Measurements from ENCODE around the gene CCDC117.

The CCDC117 gene

DNA sequence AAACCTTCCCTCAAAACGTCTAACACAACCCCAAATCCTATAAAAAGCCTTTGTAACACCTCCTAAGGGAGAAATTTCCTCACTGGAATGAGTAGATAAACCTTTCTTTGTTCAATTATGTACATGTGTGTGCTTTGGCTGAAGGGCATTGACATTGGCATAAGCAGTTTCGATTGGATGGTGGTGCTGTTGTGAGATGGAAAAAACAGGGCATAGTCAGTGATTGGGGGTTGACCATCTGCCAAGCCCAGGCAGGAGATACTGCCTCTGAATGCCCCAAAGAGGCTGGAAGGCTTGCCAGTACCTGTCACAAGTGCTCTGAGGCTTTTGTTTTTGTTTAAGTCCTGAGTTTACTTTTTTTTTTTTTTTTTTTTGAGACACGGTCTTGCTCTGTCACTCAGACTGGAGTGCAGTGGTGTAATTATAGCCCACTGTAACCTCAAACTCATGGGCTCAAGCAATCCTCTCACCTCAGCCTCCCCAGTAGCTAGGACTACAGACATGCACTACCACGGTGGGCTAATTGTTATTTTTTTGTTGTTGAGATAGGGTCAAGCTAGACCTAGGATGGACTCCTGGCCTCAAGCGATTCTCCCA is 1.2 kb upstream of the CCDC117 start:
- no peak for DNase-seq

DNA sequence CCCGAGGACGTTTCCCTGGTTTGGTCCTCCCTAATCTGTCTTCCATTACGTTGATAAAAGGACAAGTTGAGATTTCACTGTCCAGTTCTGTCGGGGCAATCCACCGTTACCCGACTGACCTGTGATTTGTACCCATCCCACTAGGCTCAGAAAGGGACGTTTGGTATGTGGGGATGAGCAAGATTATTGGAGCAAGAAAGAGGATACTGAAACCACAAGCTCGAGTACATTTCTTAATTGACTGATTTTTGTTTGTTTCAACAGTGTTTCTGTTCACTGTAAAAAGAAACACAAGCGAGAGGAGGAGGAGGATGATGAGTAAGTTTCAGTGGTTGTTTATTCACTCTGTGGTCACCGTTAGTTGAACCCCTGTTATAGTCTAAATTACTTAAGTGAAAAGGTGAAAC is 969 bp downstream of the CCDC117 start:
- DNase-seq: no peak

DNA sequence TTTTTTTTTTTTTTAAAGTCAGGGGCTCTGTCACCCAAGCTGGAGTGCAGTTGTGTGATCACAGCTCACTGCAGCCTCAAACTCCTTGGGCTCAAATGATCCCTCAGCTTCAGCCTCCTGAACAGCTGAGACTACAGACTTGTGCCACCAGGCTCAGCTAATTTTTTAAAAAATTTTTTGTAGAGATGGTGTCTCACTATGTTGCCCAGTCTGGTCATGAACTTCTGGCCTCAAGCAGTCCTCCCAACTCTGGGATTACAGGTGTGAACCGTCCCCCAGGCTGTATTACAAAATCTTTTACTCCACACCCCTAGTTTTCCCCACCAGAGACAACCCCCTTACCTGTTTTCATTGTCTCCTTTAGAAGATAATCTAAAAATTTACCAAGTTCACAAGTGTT is 1.9 kb downstream of the CCDC117 start:
- DNase-seq: no peak

DNA sequence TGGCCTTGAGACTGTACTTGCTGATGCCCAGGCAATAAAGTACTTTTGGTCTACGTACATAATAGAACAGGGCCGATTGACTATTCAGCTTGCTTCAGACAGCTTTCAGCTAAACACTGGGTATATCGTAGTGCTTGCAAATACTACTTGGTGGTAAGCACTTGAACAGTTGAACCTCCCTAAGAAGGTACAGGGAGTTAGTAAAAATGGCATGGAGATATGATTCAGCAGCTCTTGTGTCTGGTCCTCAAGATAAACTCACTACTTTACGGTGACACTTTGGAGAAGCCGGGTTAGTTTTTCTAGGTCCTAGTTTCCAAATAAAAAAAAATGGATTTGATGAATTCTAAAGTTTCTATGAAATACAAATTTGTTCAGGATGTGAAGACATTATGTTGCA is 7.3 kb downstream of the CCDC117 start:
- DNase-seq: no peak

DNA sequence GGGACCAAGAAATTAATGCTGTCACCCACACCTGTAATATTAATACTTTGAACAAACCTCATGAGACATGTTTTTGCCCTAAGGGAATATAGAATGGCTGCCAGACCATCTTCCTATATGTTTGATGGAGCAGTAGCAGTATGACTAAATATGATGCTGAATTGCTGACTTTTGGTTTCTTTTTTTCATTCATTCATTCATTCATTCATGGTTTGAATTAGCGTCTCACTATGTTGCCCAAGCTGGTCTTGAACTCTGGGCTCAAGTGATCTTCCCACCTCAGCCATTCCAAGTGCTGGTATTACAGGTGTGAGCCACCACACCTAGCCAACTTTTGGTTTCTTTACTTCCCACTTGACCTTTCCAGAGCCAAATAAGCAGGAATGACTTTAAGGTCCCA is 7.8 kb downstream of the CCDC117 start:
- no peak for DNase-seq

DNA sequence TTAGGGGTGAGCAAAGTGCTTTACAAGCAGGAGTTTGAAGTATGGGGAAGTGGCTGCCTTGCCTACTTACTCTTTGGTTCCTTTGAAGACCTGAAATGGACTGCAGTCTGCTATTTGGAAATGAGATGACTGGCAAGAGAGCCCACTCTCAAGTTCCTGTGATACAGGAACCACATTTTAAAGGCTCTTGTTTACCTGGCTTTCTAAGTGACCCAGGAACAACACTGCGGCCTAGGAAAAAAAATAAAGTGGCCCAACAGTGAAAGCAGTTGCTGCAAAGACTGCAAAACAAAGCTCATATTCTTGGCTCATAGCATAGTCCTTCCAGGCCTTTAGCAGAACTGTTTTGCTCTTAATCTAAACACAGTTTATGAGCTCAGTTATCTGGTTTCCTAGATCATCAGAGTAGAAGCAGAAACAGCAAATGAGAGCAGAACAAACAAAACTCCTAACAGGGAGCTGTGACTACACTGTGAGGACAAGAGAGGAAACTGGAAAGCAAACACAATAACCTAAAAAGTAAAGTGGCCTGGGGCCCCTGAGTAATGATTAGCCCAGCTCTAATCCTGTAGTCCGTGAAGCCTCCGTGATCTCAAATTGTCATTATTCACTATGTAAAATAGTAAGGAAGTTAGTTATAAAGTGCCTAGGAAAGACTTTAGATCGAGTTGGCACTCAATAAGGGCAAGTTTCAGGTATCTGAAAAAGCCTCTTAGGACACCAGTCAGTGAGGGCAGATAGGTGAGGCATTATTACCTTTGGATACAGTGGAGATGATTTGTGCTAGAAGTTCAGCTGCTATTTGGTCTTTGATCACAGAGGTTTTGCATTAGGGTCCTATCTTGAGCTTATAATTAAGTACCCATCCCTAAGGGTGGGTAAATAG is 11.5 kb downstream of the CCDC117 start:
- no peak for DNase-seq

DNA sequence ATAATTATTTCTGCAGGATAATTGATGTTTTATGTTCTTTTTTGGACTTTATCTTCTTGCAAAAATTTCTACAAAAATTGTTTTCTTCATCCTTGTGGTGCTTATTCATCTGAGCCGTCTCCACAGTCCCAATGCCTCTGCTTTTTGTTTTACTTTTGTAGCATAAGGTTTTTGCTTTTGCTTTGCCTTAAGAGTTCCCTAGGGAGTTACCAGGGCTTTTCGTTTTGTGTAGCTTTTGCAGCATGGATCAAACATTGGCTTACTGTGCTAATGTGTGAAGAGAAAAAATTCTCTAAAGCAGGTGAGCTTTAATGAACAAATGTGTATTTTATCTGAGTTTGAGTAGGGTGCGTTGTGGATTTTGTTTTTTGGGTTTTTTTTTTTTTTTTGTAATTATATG is 16.1 kb downstream of the CCDC117 start:
- DNase-seq: no peak

DNA sequence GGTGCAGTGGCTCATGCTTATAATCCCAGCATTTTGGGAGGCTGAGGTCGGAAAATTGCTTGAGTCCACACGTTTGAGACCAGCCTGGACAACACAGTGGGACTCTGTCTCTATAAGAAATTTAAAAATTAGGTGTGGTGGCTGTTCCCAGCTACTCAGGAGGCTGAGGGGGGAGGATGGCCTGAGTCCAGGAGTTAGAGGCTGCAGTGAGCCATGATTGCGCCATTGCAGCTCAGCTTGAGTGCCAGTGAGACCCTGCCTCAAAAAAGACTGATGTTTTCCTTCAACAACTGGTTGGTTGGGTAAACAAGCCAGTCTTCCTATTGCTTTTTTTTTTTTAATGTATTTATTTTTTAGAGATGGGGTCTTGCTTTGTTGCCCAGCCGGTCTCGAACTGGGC is 18.6 kb downstream of the CCDC117 start:
- DNase-seq: no peak

DNA sequence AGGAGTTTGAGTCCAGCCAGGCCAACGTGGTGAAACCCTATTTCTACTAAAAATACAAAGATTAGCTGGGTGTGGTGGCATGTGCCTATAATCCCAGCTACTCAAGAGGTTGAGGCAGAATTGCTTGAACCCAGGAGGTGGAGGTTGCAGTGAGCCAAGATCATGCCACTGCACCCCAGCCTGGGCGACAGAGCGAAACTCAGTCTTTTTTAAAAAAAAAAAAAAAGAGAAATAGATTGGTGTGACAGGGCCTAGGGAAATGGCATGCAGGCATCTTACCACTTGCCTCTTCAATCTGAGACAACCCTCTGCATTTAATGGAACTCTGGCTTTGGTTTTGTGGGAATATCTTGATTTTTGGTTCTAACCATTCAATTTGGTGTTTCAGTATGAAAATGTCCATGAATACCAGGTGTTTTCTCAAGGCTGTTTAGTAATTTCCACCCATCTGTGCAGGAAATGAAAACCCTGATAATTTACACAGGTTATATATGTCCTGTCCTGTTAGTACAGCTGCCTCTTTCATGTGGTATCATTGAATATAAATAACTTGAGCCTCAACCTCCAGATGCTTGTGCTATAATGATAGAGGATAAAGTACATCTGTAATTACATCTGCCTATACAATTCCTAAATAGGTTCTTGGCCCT is 19.5 kb downstream of the CCDC117 start:
- no peak for DNase-seq

DNA sequence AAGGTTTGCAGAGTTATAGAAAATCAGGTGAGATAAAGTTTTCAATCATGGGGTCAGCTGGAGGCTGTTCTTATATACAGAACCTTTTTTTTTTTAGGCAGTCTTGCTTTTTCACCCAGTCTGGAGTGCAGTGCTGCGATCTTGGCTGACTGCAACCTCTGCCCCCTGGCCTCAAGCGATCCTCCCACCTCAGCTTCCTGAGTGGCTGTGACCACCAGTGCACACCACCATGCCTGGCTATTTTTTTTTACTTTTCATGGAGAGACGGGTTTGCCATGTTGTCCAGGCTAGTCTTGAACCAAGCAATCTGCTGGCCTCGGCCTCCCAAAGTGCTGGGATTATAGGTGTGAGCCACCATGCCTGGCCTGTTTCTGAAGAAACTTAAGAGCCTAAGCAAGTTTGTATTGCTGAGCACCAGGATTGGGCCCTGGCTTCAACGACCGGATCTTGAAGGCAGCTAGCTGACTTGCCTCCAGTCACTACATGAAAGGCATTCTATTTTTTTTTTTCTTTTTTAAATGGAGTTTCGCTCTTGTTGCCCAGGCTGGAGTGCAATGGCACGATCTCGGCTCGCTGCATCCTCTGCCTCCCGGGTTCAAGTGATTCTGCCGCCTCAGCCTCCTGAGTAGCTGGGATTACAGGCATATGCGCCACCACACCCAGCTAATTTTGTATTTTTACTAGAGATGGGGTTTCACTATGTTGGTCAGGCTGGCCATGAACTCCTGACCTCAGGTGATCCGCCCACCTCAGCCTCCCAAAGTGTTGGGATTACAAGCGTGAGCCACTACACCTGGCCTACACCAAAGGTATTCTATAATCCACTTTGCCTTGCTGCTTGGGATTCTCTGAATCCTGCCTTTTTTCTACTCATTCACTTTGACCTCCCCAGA is 20.2 kb downstream of the CCDC117 start:
- DNase-seq: no peak

DNA sequence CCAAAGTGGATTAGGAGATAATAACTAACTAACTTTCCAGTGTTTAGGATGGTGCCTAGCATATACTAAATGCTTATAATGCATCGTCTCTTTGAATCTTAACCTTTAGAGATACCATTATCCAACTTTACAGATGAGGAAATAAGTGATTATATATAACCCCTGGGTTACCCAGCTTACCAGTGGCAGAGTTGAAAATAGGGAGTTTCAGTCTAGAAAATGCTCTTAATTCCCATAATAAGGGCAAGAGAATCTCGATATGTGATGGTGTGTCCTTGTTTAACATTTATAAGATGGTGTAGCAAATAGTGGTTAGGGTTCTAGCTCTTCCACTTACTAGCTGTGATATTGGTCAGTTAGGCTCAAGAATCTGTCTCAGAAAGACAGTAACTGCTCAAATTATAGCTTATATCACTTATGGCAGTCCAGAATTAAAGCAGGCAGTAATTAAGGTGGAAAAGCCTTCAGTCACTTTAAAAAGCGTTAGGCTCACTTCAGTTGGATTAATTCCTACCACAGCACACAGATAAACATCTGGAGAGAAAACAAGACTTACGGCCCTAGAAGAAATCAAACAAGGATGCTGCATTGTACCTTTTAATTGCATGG is 21.6 kb downstream of the CCDC117 start:
- DNase-seq: no peak

DNA sequence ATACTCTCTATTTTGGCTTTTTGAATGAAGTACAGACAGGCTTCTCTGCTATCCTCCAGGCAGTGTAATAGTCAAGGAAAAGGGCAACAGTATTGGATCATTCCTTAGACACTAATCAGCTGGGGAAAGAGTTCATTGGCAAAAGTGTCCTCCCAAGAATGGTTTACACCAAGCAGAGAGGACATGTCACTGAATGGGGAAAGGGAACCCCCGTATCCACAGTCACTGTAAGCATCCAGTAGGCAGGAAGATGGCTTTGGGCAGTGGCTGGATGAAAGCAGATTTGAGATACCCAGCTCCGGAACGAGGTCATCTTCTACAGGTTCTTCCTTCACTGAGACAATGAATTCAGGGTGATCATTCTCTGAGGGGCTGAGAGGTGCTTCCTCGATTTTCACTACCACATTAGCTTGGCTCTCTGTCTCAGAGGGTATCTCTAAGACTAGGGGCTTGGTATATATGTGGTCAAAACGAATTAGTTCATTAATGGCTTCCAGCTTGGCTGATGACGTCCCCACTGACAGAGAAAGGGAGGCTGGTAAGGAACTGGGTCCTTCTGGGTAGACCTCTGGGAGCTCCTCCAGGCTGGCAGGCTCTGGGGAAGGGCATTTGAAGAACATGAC is 22.7 kb downstream of the CCDC117 start:
- DNase-seq: no peak

DNA sequence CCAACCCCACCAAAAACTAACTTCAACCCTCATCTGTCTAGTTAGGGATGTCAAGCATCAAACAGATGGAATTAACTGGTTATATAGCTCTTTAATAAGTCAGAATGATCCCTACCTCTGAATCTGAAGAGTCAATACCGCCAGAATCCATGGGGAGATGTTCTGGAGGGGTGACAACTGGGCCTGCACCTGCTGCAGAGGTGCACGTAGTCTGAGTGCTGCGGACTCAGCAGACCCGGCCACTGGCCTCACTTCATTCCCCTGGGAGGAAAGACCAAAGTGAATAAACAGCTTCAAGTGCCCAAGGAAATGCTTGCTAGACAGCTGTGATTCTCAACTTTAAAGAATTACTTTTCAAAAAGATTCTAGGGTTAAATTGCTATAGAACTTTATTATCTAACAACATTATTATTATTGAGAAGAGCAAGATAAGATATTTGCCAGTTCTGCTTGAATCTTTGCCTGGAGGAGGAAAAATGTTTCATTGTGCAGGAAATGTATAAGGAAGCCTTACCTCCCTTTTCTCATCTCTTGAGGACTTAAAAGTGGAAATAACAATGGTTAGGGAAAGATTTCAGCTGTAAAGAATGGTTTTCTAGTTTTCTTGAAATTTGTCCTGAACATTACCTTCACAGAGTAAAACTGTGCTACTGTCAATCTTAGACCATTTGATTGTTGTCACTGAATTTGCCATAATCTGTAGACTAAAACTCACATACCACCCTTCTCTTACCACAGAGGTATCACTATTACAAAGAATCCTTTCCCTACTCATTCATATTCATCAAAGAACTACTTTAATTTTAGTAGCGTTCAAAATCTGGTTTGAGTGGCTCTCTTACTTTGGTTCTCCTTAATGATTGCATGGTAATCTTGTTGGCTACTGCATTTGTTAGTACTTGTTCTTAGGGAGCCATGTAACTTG is 23.7 kb downstream of the CCDC117 start:
- DNase-seq: no peak

DNA sequence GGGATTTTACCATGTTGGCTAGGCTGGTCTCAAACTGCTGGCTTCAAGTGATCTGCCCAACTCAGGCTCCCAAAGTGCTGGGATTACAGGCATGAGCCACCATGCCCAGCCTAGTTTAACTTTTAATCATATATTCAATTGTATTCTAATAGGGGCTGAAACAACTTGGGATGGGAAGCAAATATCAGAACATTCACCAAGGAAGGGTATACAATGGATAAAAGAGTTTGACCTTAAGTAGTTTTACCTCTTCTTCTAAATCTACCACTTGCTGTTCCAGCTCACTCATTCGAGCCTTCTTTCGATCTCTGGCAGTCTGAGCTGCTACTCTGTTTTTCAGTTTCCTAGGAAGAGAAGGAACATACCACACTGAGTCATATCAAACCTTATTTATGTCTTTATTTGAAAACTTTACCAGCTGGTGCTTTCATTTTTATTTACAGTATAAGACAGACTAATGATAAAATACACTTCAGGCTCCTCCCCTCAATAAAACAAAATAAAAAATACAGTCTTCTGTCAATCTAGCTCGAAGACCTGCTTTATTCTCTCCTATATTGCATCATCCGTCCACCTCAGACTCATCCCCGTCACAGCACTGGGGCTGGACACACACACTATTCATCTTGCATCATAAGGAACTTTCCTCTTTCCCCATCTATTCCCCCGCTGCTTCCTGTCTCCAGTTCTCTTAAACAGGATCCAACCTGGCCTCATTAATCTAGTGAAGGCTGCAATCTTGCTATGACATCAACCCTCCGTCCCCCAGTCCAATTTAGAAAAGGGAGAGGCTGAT is 26.5 kb downstream of the CCDC117 start:
- DNase-seq: no peak

DNA sequence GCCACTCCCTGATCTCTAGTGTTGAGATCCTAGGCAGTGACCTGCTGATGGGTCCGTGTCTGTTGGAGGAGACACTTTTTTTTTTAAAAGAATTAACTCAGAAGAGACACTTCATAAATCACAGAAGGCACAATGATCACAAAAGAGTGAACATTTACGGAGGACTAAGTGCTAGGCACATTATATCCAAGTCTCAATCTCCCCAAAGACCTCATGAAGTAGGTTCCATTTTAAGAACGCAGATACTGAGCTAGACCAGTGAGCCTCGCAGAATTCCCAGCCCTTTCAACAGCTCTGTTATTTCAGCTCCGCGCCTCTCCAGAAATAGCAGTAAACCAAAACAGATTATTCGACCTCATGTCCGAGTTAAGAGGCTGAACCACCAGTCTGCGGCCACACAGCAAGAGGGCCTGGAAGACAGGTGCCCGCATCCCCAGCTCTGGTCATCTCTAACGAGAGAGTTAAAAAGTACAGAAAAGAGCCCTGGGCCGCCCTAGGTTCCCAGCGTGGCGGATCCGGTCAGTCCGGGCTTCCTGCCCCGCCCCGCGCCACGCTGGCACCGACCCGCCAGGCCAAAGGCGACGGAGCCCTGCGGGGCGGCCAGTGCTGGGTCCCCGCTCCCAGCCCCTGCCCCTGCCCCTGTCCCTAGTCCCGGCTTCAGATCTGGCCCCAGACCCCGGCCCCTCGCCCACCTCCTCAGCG is 27.3 kb downstream of the CCDC117 start:
- no peak for DNase-seq

DNA sequence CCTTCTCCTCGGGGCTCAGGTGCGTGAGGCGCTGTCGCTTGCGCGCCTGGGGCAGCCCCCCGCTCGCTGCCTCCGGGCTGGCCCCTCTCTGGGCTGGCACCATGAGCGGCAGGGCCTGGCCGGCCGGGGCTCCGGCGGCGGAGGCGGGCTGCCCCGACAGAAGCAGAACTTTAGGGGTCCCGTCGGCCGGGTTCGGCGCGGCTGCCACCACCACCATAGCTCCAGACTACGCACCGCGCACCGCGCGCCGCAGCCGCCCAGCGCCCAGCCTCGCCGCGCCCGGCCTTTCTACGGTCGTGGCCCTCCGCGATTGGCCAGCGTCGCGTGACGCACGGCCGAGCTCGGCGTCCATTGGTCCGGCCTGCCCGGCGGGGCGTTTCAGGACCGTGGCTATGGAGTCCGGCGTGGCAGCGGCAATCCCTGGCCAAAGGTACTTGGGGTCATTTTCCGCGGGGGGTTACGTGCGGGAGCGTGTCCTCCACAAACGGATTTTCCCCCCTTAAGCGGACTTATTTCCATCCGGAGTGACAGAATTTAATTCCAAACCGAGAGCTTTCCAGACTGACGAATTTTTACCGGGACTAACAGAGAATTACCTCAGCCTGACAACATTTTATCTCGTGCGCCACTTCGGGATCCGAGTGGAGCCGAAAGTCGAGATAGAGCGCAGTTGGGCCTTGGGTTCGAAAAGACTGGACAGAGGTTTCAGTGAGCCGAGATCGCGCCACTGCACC is 28.0 kb downstream of the CCDC117 start, which contains the start of gene XBP1:
TSS of gene XBP1 (minus strand) at position 262 of the 734 bp plus-strand sequence.
- DNase-seq: peak; percentile 84

DNA sequence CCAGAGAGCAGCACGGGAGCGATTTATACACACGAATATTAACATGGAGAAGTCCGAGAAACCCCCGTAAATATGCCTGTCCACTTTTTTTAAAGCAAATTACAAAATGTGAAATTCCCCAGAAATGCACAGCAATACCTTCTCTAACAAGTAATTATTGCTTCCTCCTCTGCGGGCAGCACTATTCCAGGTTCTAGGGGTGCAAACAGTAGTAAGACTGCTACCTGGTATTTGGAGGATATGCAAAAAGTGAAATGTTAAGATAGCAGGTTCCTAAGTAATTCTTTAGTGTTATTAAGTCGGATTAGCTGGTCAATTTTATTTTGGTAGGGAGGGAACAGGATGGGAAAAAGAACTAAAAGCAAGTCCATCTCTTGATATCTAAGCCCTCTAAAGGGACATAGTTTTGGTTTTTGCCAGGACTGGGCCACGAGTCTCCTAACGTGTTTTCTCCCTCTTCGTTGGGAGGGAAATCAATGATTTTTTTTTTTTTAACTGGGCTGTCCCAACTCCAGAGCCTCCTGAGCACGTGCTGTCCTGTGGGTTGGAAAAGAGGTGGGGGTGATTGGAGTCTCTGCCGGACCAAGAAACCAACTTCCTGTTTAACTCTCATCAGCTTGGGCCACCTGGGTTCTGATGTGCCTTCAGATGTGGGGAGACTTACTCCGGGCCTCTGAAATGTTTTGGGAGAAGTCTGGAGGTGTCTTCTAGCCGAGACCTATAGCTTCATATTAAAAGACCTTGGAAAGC is 29.5 kb downstream of the CCDC117 start:
- no peak for DNase-seq

DNA sequence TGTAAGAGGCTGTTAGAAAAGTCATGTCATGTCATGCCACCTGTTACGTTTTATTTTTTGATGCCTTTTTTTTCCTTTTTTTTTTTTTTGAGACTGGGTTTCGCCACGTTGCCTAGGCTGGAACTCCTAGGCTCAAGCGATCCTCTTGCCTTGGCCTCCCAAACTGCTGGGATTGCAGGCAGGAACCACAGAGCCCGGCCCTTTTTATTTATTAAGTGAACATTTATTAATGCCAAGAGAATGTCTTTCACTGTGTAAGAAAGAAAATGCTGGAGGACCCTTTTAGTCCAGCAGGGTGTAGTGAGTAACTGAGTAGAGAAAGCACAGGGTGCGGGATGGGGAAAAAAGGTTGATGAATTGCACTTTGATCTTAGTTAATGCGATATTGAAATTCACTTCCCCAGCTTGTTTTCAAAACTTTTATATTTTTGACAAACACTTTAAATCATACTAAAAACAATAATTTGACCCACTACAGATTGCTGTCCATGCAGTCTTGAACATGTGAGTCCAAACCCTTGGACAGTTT is 30.2 kb downstream of the CCDC117 start:
- DNase-seq: no peak

Measured in NK-92 treated with Interleukin-12 subunit alpha and Interleukin-12 subunit beta, amount 100 ng/mL, for 24 hours (cell line).